Stimulated activated naive CD8-positive, alpha-beta T cell treated with anti-CD3 and anti-CD28 coated beads, Interleukin-15, Interleukin-2, amounts not matched to agents 100 U/mL and 50 U/mL, for 24 hours (primary cell): ENCODE measurements around the gene WDR4.
"Not testable (repeated sequence)": the region's sequence is repeated elsewhere in the genome, so short reads cannot be mapped to it uniquely, and the experiment has no call there.

Experiments used
- ATAC-seq: fragments of 150-1000 bp; cut with Tn5 transposase; one replicate; pipeline ENCODE4 v1.10.0; 2021
- DNase-seq: peaks from one replicate; pipeline ENCODE4 v3.0.0; 2021

Gene WDR4

DNA sequence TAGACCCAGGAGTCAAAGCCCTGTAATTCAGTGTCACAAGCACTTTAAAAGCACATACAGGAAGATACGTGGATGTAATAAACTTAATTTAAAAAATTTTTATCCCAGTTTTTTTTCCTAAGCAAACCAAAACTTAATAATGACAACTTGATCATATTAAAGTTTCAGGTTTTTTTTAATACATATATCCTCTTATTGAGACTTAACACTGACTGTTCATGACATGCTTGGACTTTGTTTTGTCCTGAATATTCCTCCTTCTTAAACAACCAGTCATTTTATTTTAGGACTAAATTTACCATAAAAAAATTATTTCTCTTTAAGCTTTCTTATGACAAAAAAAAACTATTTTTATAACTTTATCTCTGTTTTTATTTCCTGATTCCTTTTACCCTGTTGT lies 64.1 kb downstream of the WDR4 start:
- DNase-seq, result no peak

DNA sequence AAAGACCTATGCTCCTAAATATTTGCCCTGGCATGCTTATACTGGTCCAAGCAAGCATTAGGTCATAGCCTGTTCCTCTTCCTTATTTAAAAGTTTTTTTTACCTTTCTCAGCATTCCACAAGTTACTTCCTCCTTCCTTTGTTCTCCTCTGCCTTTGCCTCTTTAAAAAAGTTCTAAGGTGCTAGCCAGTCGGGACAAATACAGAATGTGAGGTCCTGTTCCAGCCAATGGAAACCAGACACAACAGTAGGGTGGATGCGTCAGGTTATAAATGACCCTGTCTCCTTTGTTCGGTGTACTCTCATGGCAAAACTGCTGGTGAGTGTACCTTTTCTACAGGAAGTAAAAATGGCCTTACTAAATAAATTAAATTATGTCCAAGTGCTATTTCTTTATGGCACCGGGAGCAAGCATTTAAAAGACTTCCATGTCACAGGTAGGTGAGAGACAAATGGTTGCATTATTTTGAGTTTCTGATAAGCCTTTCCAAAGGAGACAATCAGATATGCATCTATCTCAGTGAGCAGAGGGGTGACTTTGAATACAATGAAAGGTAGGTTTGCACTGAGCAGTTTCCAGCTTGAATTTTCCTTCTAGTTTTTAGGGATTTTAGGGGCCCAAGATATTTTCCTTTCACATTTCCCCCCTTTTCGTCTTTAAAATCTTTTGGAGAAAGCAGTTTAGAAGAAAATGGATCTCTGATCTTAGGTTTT lies 66.7 kb downstream of the WDR4 start:
- not testable (repeated sequence) for DNase-seq, ATAC-seq

More for the DNA sequence above, 64.1 kb downstream of the WDR4 start:
- ATAC-seq, result no peak

DNA sequence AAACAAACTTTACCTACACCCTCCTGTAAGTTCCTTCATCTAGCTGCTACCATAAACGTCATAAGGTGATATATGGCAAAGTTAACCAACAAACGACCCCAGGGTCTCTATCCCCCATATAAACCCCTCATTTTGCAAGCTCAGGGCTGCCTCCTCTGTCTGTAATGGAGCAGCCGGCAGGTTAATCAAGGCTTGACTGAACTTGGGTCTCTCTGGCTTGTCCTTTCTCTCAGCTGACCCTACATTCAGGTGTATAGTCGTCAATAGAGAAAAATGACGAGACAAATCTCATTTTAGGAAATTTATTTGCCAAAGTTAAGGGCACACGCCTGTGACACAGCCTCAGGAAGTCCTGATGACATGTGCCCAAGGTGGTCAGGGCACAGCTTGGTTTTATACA lies 67.4 kb downstream of the WDR4 start:
- DNase-seq (no peak), ATAC-seq (no peak)

DNA sequence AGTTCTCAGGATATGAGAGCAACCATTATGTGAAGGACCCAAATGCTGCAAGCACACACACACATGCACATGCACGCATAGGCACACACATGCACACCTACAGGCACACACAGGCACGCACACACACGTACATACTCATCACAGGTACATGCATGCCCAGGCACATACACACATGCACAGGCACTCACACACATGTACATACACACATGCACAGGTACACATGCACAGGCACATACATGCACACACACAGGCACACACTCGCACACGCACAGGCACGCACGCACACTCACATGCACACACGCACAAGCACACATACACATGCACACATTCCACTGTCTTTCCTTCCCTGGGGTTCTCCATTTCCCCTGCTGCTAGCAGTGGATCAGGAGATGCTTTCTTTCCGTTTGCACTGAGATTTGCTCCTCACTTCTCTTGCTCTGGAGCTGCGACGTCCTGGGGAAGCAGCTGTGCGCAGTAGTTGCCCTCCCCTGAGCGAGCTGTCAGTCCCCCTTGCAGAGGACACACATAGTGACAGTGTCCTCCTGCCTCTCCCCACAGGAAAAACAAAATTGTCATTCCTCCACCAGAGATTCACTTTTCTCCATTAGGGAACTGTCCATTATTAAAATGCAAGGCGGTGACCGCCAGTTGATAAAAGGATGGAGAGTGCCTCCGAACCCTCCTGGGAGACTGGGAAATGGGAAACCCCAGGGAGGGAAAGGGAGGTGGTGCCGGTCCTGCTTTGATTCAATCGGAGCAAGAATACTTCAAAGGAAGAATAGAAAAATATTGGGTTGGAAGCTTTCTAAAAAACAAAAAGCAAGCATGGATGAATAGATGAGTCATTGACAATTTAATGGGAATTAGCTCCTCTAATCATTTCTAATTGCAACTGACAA lies 69.5 kb downstream of the WDR4 start:
- no peak for ATAC-seq

DNA sequence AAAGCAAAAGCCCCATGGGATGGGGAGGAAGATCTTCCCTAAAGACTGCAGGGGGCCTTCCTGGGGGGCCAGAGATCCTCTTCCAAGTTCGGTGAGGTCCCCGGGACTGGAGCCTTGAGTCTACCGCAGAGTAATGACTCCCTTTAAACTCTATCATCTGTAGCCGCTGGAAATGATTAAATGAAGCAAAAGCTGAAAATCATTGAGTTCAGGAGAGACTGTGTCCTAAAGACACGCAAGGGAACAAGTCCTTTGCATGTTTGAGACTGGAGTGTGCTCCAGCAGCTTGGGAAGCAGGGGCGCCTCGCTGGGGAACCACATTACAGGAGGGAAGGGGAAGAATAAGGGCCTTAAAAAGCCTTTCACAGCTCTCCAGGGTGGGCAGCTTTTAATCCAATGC lies 70.2 kb downstream of the WDR4 start:
- ATAC-seq (no peak), DNase-seq (no peak)

More for the DNA sequence above, 69.5 kb downstream of the WDR4 start:
- DNase-seq, result no peak

DNA sequence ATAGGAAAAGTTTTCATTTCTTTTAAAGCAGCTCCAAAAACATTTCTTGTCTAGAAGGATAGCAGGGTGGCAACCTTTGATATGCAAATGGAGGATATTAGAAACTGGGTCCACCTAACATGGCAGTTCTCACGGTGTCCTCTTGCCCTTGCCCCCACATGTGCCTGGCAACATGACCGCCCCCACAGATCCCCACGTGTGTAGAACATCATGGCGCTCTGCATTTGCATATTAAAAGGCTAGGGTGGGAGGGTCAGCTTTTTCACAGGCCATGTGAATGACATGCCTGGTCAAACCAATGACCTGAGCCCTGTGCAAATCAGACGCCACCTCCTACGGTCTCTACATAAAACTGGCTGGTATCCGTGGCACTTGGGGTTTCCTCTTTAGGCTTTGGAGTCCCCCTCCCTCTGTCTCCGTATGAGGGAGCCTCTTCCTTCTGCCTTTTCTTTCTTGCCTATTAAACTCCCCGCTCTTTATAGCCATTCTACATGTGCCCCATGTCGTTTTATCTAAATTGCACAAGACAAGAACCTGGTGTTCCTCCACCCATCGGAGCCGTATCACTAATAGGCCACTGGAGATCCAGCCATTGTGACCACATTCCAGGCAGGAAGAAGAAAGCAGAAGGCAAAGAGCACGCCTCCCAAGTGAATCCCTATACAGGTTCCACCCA lies 71.3 kb downstream of the WDR4 start:
- ATAC-seq, result no peak

DNA sequence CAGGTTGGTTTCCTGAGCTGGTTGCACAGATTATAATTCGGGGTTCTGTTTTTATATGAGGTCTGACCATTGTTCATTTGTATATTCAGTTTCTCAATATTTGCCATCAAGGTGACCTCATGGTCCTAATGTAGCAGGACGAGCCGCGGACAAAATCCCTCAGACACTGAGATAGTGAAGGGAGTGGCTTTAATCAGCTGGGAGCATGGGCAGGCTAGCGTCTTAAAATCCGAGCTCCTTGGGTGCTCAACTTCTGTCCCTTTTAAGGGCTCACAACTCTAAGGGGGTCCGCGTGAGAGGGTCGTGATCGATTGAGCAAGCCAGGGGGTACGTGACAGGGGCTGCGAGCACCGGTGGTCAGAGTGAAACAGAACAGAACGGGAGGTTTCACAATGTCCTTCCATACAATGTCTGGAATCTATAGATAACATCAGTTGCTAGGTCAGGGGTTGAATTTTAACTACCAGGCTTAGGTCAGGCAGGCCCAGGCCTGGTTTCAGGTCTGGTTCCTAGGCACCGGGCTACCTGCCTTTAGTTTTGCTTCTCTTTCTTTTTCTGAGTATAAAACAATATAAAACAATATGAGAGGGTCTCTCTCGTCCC lies 71.9 kb downstream of the WDR4 start:
- DNase-seq, ATAC-seq: not testable (repeated sequence)

More for the DNA sequence above, 71.3 kb downstream of the WDR4 start:
- DNase-seq, result no peak

DNA sequence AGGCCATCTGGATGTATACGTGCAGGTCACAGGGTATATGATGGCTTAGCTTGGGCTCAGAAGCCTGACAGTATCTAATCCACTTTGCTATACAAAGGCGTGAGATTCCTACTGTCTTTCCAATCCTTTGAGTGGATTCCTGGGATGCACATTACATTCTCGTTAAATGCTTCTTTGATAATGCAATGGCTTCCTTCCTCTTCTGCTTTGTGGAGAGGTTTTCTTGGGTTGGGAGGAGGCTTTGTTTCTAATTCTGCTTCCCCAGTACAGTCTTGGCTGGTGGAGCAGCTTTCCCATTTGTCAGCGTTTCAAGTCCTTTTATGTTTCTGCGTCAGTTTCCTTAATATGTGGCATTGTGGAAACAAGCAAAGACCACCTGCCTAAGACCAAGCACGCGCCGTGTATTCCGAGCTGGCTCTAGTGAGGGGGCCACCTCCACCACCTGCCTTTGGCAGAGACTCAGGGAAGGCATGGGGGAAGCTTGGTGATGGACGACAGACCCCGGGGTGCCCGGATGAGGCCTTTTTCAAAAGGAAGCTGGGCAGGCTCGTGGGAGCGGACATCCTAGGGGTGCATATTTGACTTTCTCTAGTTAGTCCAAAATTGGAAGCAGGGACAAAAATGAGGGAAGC lies 72.7 kb downstream of the WDR4 start:
- ATAC-seq (no peak), DNase-seq (no peak)

DNA sequence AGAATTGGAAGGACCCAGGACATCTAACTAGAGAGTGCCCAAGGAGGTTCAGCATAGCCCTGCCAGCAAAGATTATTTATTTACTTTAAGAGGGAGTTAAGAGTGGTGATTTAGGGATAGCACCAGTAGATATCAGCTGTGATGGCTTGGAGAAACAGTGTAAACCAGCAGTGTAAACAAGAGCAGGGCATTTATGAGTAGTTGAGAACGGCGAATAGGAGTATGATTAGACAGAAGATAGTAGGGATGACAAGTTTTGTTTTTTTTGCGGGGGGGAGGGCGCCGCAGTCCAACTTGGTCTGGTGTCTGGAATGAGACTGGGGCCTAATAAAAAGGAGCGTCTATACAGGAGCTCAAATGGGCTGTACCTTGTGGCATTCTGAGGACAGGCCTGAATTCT lies 77.7 kb downstream of the WDR4 start:
- not testable (repeated sequence) for DNase-seq, ATAC-seq

DNA sequence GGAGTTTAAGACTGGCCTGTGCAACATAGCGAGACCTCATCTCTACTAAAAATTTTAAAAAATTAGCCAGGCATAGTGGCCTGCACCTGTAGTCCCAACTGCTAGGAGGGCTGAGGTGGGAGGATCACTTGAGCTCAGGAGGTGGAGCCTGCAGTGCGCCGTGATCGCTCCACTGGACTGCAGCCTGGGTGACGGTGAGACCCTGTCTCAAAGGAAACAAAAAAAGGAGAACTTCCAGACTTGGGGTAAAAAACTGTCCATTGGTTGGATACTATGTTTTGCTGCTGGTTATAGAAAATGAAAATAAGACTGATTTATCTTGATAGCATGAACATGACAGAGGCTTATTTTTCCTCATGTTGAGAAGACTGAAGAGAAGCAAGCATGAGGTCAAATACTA lies 79.4 kb downstream of the WDR4 start:
- DNase-seq (no peak), ATAC-seq (no peak)

DNA sequence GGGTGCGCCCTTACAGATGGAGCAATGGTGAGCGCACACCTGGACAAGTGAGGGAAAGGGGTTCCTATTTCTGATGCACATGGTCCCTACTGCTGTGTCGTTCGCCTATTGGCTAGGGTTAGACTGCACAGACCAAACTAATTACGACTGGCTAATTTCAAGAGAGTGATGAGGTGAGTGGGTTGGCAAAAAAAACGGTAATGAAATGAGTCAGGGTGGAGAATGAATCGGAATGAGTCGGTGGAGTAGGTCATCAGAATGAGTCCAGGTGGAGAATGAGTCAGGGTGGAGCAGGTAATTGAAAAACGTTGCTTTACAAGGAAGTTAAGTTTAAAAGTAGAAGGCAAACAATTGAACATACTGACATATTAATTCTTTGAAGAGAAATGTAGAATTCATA lies 79.8 kb downstream of the WDR4 start:
- DNase-seq, result no peak
- peak; percentile 81 for ATAC-seq
